Stimulated activated CD8-positive, alpha-beta memory T cell treated with anti-CD3 and anti-CD28 coated beads, Interleukin-2, amount 100 ng/mL, for 1 hour (primary cell): ENCODE measurements around the gene PBX3.

Experiments
- DNase-seq, 2 donors: peaks; one replicate each; pipeline ENCODE4 v3.0.0-alpha.2; 2020; ENCODE audit warnings: low read depth in 2 of 2

The PBX3 gene

DNA sequence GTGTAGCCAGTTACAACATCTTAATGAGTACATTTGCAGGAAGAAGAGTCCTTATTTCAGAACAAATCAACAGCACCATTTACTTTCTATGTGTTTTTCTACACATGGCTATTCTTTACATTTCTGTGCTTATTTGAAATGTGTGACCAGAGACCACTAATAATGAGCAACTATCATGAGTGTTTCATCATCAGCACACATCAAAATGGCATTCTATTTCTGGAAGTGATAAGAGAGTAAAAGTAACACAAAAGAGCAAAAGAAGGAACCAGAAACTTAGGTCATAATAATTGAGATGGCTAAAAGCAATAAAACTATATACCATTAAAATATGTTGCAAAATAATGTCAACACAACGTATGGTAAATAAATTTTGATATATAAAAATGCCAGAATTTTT is 159.7 kb downstream of the PBX3 start:
- no peak for DNase-seq

DNA sequence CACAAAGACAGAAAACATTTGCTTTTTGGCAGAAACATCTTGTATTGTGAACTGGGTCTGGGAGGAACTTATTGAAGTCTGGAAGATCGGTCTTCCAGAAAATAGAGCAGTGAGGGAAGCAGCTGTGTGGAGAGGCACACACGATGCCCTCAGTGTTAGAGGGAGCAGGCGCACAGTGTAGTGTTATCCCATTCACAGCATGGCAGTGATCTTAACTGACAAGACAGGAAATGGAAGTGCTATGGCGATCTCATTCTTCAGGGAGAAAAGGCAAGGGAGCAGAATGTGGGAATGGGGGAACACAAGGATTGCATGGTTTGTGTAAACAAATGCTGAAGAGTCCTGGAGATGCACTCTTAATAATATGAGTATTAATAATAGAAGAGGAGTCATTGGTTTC is 161.0 kb downstream of the PBX3 start:
- DNase-seq: no peak

DNA sequence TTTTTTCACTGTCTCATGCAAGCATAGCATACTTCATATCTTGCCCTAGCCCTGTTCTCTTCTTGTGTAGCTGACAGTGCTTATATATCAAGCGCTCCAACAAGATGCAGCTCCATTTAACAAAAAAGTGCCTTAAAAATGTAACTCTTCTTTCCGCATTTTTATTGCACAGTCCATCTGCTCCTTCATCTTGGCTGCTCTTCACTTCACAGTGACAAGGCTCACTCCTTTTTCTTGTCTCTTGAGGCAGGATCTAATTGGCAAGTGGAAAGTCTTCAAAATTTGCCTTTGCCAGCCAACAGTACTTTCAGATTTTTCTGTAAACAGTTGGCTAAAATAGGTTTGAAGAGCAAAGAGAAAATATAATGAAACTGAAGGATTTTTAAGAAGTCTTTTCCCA is 161.8 kb downstream of the PBX3 start:
- DNase-seq: no peak

DNA sequence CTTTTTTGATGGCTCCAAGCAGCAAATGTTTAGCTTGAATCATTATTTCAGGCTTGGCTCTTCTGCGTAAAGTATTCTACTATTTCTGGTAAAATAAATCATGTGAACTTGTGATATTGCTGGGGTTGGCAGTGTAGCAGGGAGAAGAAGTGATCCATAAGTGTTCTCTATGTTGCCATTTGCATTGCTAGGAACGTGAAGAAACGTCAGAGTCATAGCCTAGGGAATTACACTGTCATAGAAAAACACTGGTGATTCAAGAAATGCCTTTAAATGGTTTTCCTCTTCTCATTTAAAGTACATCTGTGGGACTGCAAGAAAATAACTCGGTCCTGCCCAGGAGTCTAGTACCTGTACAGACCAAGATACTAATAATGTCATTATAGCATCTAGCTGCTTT is 162.3 kb downstream of the PBX3 start:
- DNase-seq: no peak

DNA sequence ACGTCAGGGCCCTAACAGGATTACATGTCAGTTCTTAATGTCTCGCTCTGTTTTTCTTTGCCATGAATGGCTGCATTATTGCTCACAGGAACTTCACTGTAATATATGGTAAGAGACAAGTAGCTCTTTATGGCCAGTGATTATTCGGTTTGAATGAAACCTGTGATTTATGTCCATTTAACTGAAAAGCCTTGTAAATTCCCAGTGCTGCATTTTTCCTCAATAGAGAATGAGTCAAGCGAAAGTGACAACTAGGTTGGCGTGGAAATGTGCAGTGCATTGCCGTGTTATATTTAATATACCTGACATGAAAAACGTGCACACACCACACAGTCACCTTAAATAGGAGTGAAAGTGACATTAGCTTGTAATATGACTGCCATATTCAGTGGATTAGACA is 163.1 kb downstream of the PBX3 start:
- no peak for DNase-seq

DNA sequence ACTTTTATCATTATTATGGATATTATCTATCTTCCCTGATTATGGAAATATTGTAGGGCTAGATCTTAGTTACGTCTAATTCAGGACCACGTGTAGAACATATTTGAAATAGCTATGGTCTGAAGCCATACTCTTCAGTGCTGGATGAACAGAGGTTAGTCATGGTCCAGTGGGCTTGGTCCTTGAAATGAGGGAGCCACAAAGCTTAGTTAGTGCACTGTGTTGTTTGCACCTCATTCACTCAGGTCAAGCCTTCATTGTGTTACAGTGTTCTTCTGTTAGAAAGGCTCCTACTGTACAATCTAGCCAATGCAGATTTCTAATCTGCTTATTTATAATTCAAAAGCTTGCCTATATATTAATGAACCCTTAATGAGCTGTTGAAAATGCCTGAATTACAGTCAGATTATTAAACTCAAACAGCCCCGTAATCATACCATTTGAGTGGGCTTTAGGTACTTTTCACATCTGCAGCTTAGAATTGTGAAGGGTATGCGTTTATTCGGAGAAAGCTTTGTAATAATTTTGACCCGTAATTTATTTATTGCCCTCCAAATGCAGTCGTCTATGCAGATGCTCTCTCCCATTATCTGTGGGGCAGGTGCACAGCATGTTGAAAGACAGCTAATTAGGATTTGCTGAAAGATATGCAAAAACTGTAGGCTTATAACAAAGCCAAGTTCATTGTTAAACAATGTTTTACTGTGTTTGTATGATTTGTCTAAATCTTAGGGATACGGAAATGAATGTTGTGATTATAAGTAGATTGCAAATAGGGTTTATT is 164.9 kb downstream of the PBX3 start:
- DNase-seq: no peak

DNA sequence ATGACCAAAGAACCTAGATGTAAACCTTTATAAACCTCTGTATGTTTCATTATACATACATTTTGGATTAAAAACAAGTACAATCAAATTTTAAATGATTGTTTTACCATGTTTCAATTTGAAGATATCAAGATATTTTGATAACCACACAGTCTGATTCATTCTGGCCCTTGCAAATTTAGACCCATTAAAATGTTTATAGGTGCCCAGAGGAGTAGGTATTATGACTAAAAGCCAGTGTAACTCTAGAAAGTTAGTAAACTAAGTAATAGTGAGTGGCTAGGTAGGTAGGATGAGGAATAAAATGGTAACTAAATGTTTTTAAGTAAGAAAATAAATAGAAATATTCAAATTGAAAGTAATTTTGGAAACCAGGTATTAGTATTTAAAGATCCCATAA is 165.5 kb downstream of the PBX3 start:
- DNase-seq: no peak

DNA sequence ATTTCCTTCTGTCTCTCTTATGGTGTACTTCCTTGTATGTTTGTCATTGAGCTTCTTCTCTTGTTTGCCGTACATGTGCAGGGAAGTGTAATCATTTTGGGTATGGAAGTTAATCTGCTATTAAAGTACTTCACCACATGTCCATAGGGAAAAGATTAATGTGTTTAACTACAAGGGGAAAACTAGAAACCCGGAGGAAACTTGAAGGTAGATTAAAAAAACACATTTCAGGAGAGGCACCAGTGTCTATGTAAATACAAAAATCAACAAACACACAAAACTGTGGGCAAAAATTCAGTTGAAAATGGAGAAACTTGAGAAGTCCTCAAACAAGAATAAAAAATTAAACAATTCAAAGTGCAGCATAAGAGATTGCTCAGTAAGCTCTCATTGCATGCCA is 166.4 kb downstream of the PBX3 start:
- no peak for DNase-seq

DNA sequence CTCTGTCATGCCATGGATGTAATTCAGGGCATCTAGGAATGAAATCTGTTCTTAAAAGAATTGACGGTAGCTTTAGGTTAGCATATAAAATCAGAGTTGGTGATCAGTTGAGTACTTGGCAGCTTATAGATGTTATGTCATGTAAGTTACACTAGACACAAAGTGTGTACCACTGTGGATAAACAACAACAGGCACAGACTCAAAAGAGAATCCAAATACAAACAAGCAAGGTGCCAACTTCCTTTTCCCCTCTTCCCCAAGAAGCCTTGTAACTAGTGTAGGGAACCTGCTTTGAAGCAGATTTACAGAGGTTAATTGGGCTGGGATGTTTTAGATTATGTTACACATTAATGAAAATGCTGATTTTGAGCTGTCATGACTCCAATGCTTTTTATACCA is 167.2 kb downstream of the PBX3 start:
- no peak for DNase-seq

DNA sequence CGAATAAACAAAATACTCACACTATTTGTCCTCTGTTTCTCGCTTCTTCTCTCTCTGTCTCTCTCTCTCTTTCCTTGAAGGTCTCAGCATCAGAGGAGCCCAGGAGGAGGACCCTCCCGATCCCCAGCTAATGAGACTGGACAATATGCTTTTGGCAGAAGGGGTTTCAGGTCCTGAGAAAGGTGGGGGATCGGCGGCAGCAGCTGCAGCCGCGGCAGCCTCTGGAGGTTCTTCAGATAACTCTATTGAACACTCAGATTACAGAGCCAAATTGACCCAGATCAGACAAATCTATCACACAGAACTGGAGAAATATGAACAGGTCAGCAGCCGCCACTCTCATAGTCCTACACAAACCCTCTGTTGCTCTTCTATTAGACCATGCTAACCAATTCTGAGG is 168.4 kb downstream of the PBX3 start:
- no peak for DNase-seq

DNA sequence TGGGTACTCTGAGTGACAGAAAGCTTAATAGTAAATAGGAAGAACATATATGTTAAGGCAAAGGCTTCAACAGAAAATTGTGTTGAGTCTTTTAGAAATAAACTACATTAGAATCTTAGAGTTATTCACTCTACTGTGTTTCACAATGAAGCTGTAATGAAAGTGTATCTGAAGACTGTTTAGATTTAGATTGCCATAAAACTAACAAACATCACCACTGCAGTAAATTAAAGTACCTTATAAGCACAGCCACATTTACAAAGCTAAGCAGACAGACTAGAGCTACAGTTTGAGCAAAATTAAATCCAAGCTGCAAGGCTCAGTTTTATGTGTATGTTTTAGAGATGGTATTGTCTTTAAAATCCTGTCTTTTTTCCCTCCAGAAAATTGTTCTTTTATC is 172.4 kb downstream of the PBX3 start:
- DNase-seq: no peak

DNA sequence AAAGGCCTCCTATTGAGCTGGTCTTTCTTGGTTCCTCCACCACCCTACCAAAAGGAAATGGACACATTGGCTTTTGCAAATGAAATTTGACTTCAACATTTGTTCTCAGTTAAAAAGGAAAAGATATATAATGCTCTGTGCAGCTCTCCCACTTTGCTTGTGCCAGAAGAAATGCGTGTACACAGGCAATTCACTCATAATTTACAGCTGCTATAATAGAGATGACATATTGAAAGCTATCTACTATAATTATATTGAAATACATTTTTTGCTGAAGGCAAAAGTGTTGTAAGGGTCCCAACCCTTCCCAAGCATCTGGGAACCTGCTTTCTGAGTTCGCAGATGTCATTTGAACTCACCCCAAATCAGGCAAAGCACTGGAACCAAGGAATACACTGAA is 173.2 kb downstream of the PBX3 start:
- no peak for DNase-seq

DNA sequence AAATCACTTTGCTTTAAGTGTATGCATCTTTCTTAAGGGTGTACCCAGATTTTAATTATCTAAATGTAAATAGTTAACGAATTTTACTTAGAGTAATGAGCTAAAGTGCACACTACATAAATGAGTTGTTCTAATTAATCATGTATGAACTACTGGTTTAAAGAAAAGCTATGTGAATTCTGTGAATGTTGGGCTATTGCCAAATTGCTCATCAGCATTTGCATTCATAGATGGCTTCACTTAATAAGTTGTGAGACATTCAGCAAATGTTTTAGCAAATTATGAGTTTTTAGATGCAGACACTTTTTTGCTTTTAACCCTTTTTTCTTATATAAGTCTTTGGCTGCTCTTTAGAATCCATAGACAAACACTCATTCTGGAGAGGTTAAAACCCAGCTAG is 175.7 kb downstream of the PBX3 start:
- DNase-seq: no peak

DNA sequence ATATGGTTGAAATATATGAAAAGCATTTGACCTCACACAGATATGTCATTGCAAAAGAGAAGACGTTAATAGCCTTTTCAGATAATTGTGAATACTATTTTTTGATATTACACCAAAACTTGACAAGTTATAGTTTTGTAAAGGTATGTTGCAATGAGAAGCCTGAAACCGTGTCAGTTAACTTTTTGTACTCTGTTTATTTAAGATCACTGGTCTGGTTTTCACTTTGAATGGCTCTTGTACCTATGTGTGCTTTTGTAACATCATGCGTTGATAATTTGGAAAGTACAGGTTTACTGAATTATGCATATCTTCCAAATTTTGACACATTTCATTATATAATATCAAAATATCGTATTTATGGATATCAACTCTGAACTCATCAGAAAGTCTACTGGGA is 177.2 kb downstream of the PBX3 start:
- DNase-seq: no peak

DNA sequence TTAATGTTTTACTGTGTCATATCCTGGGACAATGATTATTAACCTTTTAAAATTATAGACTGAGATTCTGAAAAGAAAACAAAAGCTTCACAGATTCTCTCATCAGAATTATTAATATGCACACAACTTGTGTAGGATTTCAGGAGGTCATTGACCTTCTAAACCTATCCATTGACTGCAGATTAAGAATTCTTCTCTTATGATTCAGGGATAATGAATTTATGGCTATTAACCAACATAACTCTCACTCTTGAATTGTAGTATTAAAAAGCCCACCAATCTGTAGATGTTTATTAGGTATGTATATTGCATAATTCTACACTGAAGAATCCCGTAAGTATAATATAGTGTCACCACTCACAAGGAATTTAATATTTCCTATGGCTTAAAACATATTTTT is 179.8 kb downstream of the PBX3 start:
- no peak for DNase-seq

DNA sequence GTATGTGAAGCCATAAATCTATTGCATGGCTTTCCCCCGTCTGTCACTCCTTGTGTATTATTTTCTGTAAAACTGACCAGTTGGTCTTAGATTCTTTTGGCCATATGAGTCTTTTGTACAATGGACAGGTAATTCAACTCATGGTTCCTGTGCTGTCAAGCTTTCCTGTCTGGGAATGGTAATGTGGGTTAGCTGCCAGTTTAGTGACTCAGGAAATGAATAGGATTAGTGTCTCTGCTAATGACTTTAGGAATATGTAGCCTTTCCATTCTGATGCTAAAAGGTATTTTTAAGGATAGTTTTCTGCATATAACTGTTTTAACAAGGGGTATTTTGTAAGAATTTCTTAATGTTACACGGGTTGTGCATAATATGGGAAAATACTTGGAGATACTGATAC is 182.7 kb downstream of the PBX3 start:
- DNase-seq: no peak

DNA sequence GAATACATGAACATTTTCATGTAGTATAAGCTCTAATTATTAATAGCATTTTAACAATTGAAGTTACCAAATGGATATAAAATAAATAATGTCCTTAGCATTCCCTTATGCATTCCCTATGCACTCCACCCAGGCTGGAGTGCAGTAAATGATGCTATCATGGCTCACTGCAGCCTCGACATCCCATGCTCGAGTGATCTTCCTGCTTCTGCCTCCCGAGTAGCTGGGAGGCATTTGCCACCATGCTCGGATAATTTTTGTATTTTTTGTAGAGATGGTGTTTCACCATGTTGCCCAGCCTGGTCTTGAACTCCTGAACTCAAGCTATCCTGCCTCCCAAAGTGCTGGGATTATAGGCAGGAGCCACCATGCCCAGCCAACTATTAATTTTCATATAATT is 184.0 kb downstream of the PBX3 start:
- DNase-seq: no peak

DNA sequence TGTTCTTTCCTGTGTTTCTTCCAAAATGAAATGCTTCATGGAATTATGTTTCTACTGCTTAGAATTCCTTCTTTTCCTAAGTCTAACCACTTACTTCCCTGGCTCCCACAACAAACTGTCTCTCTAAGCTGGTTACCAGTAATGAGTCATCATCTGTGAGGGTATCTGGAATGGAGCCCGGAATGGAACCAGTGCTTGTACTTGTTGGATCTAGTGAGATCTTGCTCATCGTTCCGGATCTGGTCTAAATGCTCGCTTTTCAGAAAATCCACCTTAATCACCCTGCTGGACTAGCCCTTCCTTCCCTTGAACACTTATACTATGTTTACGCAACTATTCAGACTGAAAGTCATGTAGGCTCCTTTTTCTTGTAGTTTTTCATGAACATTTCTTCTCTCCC is 184.8 kb downstream of the PBX3 start:
- no peak for DNase-seq

DNA sequence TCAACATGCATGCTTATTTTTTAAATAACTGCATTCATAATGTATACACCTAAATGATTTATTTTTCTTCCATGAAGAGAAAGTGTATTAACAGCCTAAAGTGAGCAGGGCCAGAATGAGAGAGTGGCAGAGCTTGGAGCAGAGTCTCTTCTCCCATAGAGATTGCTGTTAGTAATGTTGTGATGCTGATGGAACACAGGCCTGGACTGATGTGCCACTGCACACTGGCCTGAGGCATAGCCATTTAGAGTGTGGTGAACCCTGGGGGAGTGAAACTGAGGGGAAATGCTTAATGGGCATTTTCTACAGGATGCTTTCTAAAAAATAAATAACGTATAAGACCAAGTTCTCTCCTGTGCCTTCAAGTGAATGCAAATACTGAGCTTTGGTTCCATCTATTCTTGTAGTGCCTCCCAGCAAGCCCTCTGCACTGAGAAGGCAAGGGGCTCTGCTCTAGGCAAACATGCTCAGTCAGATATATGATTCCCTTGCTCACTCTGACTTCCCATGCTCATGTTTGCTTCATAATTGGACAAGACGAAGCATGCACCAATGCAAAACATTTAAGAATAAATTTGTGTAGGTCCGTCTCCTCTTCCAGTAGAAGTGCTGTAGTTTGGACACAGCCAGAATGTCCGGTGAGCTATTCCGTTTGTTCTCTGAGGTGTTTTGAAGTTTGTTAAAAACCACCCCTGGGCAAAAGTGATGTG is 185.7 kb downstream of the PBX3 start:
- DNase-seq: no peak

DNA sequence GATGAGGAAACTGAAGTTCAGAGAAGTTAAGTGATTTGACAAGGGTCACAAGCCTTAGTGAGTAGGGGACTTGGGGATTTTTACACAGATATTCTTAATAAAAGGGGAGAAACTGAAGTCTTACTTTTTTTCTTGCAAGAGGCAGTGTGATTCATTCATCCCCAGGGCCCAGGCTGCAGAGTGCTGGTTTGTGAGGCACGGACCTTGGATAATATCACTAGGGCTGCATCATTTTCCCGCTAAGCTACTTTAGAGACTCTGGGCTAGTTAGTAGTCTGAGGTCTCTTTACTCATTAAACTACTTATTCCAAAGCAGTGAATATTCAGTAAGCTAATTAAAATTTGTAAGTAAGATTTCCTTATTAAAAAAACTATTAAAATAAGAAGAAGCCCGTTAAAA is 195.0 kb downstream of the PBX3 start:
- no peak for DNase-seq

DNA sequence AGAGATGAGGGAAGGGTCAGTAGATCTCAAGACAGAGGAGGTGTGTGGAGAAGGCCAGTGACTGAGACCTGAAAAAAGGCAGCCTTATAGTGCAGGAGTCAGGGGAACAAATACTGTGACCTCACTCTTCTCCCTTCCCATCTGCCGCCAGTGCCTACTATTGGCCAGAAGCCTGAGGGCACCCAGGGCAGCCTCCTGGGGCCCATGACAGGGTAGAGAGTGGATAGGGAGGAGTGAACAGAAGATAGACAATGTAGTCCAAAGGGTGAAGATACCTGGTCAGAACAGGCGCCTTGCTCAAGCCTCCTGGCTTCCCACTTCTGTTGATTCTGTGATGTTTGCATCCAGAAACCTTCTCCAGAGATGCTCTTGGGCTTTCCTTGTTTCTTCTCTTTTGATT is 196.7 kb downstream of the PBX3 start:
- no peak for DNase-seq

DNA sequence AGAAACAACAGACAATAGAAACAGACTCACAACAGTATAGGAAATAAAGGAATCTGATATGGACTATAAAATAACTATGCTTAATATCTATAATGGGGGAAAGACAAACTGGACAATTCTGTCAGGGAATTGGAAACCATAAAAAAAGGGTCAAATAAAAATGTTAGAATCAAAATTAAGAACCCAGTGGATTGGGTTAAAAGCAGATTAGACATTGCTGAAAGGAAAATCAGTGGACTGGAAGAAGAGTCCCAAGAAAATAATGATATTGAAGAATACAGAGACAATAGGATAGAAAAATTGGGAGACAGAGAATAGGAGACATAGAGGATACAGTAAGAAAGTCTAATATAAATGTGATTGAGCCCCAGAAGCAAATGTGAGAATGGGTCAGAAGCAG is 199.2 kb downstream of the PBX3 start:
- no peak for DNase-seq

DNA sequence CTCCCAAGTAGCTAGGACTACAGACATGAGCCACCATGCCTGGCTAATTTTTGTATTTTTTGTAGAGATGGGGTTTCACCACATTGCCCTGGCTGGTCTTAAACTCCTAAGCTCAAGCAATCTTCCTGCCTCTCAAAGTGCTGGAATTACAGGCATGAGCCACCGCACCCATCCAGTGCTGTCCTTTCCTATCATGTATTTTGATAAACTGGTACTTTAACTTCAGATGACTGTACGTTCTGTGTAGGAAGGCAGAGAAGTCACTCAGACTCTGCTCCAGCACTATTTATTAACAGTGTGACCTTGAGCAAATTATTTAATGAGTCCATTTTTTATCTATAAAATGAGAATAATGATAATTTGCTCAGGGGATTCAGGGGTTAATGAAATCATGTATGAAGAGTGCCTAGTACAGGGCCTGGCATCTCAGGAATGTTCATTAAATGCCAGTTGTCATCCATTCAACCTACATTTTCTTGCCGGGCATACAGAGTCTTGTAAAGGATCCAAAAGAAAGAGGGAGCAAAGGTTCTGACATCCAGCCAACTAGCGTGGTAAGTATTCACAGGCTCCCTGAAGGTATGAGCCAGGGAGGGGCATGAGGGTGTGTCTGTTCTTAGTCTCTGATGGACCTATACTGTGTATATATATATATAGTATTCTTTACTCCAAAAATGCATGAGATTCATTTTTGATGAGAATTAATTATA is 201.9 kb downstream of the PBX3 start:
- no peak for DNase-seq
